B cell (primary cell): ENCODE results near the gene ZRANB3. TPM values are rescaled to one million over a fixed set of nuclear protein-coding genes. Genes with fewer than 3 reads are reported as not detected.

Source experiments
- ATAC-seq: fragments of 200-7000 bp; cut with Tn5 transposase; one replicate; pipeline ENCODE4 v1.10.0; 2021; ENCODE audit warnings: low read depth, mild to moderate bottlenecking, moderate number of reproducible peaks, moderate library complexity
- CTCF ChIA-PET: fragments of 350-600 bp; sonication (Branson Sonifier 250); formaldehyde crosslinking; loops from one replicate; lab custom pipeline; 2021; ENCODE audit warnings: antibody characterized with exemption, inconsistent platforms; lab: Charles Lee
- POLR2A ChIA-PET: fragments of 350-600 bp; sonication (Branson Sonifier 250); formaldehyde crosslinking; loops from one replicate; lab custom pipeline; 2021; ENCODE audit warnings: antibody characterized with exemption; lab: Charles Lee
- DNase-seq: peaks from one replicate; pipeline ENCODE4 v3.0.0; 2013
- H2AFZ ChIP-seq: 2 replicates; pipeline ENCODE4 v1.6.1; 2012; ENCODE audit warnings: mild to moderate bottlenecking, low read depth, low read length; ENCODE audit not compliant: insufficient read depth, poor library complexity, severe bottlenecking
- H3K27ac ChIP-seq, 2 donors: 1 replicate in 1 of 2; 2 replicates in 1 of 2; pipeline ENCODE4 v1.5.1; 2012 to 2013; ENCODE audit warnings: low read length in 2 of 2, mild to moderate bottlenecking in 2 of 2, moderate library complexity in 1 of 2
- H3K27me3 ChIP-seq, 4 experiments: fragments of 200-600 bp in 1 of 4; sonication (generic) in 1 of 4; replicated peaks in 1 of 4; 1 replicate in 2 of 4; 2 replicates in 2 of 4; pipeline versions ENCODE4 v1.6.1 to v1.7.0; 2013 to 2016; ENCODE audit warnings: low read length in 3 of 4, mild to moderate bottlenecking in 2 of 4, mixed read lengths in 1 of 4, moderate library complexity in 1 of 4; ENCODE audit not compliant: insufficient read depth in 4 of 4, control insufficient read depth in 3 of 4; ENCODE audit errors: control extremely low read depth in 1 of 4
- H3K36me3 ChIP-seq, 2 experiments: replicated peaks in 1 of 2; 1 replicate in 1 of 2; 2 replicates in 1 of 2; pipeline versions ENCODE4 v1.6.1 to v1.7.1; 2013; ENCODE audit warnings: low read length in 1 of 2; ENCODE audit not compliant: insufficient read depth in 2 of 2, control insufficient read depth in 1 of 2; ENCODE audit errors: control extremely low read depth in 1 of 2, extremely low read depth in 1 of 2
- H3K4me1 ChIP-seq, 2 donors: fragments of 200-600 bp in 1 of 2; sonication (generic) in 1 of 2; 1 replicate in 1 of 2; 2 replicates in 1 of 2; pipeline versions ENCODE4 v1.5.1 to v1.6.1; 2013 to 2017; ENCODE audit warnings: low read length in 2 of 2; ENCODE audit not compliant: control insufficient read depth in 2 of 2, insufficient read depth in 2 of 2
- H3K4me2 ChIP-seq: replicated peaks from 2 replicates; pipeline ENCODE3; 2012; ENCODE audit warnings: mild to moderate bottlenecking, low read depth, low read length; ENCODE audit not compliant: poor library complexity, severe bottlenecking
- H3K4me3 ChIP-seq, 5 experiments: fragments of 200-600 bp in 1 of 5; sonication (generic) in 1 of 5; 1 replicate in 3 of 5; 2 replicates in 2 of 5; pipeline versions ENCODE4 v1.5.1 to v1.7.0; 2011 to 2016; ENCODE audit warnings: low read length in 4 of 5, mild to moderate bottlenecking in 4 of 5, low read depth in 2 of 5, control low read depth in 1 of 5, moderate library complexity in 1 of 5; ENCODE audit not compliant: insufficient read depth in 1 of 5; ENCODE audit errors: control extremely low read depth in 1 of 5, extremely low read depth in 1 of 5
- H3K79me2 ChIP-seq: fragments of 200-600 bp; sonication (generic); one replicate; pipeline ENCODE4 v1.6.0; 2016; ENCODE audit warnings: low read length; ENCODE audit not compliant: control insufficient read depth, insufficient read depth
- H3K9ac ChIP-seq: fragments of 200-600 bp; sonication (generic); 2 replicates; pipeline ENCODE4 v1.6.1; 2017; ENCODE audit warnings: mild to moderate bottlenecking, low read length, moderate library complexity
- H3K9me3 ChIP-seq, 3 donors: one replicate each; pipeline versions ENCODE4 v1.6.1 to v1.7.1; 2013; ENCODE audit warnings: low read length in 2 of 3; ENCODE audit not compliant: control insufficient read depth in 2 of 3, insufficient read depth in 1 of 3; ENCODE audit errors: control extremely low read depth in 1 of 3
- H4K20me1 ChIP-seq: 2 replicates; pipeline ENCODE4 v1.6.0; 2012; ENCODE audit warnings: mild to moderate bottlenecking, low read length; ENCODE audit not compliant: insufficient read depth, control insufficient read depth, poor library complexity, severe bottlenecking
- H3K27ac Mint-ChIP-seq: one replicate; pipeline ENCODE4 v1.8.0; 2021; ENCODE audit warnings: mixed read lengths
- H3K27me3 Mint-ChIP-seq: one replicate; pipeline ENCODE4 v1.8.0; 2021; ENCODE audit warnings: mixed read lengths
- H3K4me1 Mint-ChIP-seq: one replicate; pipeline ENCODE4 v1.8.0; 2021; ENCODE audit warnings: mixed read lengths
- H3K4me3 Mint-ChIP-seq: one replicate; pipeline ENCODE4 v1.8.0; 2021; ENCODE audit warnings: mixed read lengths
- H3K9me3 Mint-ChIP-seq: one replicate; pipeline ENCODE4 v1.8.0; 2022; ENCODE audit warnings: mixed read lengths; ENCODE audit not compliant: insufficient read depth
- CTCF ChIP-seq: fragments of 200-600 bp; IDR thresholded peaks from one replicate; pipeline ENCODE4 v1.8.0; 2022; ENCODE audit warnings: antibody characterized with exemption, mild to moderate bottlenecking
- EZH2 ChIP-seq: IDR thresholded peaks from 2 replicates; pipeline ENCODE4 v1.6.1; 2012; ENCODE audit warnings: borderline replicate concordance, low read depth, mild to moderate bottlenecking, moderate library complexity, low read length; ENCODE audit not compliant: insufficient read depth, poor library complexity, severe bottlenecking
- WGBS: methylation state at CpG from one replicate; pipeline ENCODE4 v1.1.5; 2013; ENCODE audit warnings: missing lambda C conversion rate; ENCODE audit not compliant: insufficient coverage; 5-methylcytosine and 5-hydroxymethylcytosine counted together
- intact Hi-C: fragments of 100-400 bp; cut with micrococcal nuclease; formaldehyde crosslinking; loops from one replicate; pipeline ENCODE4 v1.10.0; 2022
- polyA plus RNA-seq: library from polyadenylated mRNA; depleted of rRNA; stranded (reverse); fragments of >200 nt; gene quantifications from 2 replicates; pipeline ENCODE4 v1.2.3, GENCODE V29; 2012
- total RNA-seq, 2 donors: library from RNA; stranded (reverse); fragments of 120-200 nt in 1 of 2; gene quantifications; 1 replicate in 1 of 2; 2 replicates in 1 of 2; pipeline versions ENCODE4 v1.2.3 to v1.2.4, GENCODE V29; 2013 to 2022

ZRANB3 gene
- total and polyA plus RNA-seq, 2 donors (not counting 1 experiment from before 2014, with no cell fraction given): 2.4 to 9.8 TPM

GRCh38 chr2:135142323-135142722 is 388.7 kb downstream of the ZRANB3 start:
- Histone ChIP-seq H3K36me3 (peaks cover 12 to 41% of the 10 kb centered on the region in 2 experiments), H3K27me3 (no peaks in the 10 kb centered on the region), H3K4me3 (no peak overlapping the region), H4K20me1 (no peaks in the 10 kb centered on the region), H3K27ac (no peak overlapping the region), H3K4me2 (no peak overlapping the region), H3K9ac (no peak overlapping the region), H3K9me3 (peaks cover 11 to 15% (median 14%) of the 10 kb centered on the region in 3 donors), H3K4me1 (no peaks in the 10 kb centered on the region), H2AFZ (no peak overlapping the region), H3K79me2 (peaks cover 3% of the 10 kb centered on the region)
- ATAC-seq (no peak), DNase-seq (no peak)
- CTCF ChIA-PET: interaction anchor here (0.6 kb wide), 1 partner anchor 567 kb away, joined by 3 read pairs; no protein-coding TSS in a partner anchor
- no peak overlapping the region for H3K4me3 Mint-ChIP-seq
- no peaks in the 10 kb centered on the region for H3K27me3 Mint-ChIP-seq
- no CpG with 5 or more reads among the region's 1 CpG for WGBS
- H3K27ac Mint-ChIP-seq: no peak overlapping the region
- H3K4me1 Mint-ChIP-seq: no peaks in the 10 kb centered on the region
- no peak for TF ChIP-seq EZH2
- TF ChIP-seq CTCF: no peak
- POLR2A ChIA-PET: no interaction called here
- intact Hi-C loops: no loop called here
- peaks cover 10% of the 10 kb centered on the region for H3K9me3 Mint-ChIP-seq

GRCh38 chr2:135140606-135141005 is 390.4 kb downstream of the ZRANB3 start:
- Histone ChIP-seq H3K27ac (no peak overlapping the region), H2AFZ (no peak overlapping the region), H3K4me1 (no peaks in the 10 kb centered on the region), H4K20me1 (no peaks in the 10 kb centered on the region), H3K4me3 (no peak overlapping the region), H3K27me3 (no peaks in the 10 kb centered on the region), H3K9ac (no peak overlapping the region), H3K79me2 (peaks cover 3% of the 10 kb centered on the region), H3K4me2 (no peak overlapping the region), H3K36me3 (peaks cover 14 to 54% of the 10 kb centered on the region in 2 experiments), H3K9me3 (peaks cover 11 to 15% (median 14%) of the 10 kb centered on the region in 3 donors)
- H3K9me3 Mint-ChIP-seq: peaks cover 10% of the 10 kb centered on the region
- no peaks in the 10 kb centered on the region for H3K27me3 Mint-ChIP-seq
- DNase-seq (no peak), ATAC-seq (no peak)
- no peak overlapping the region for H3K4me3 Mint-ChIP-seq
- intact Hi-C loops: no loop called here
- ChIA-PET POLR2A (no interaction called here), CTCF (no interaction called here)
- H3K27ac Mint-ChIP-seq: no peak overlapping the region
- no peak for TF ChIP-seq CTCF
- TF ChIP-seq EZH2: no peak
- H3K4me1 Mint-ChIP-seq: no peaks in the 10 kb centered on the region
